ENCODE results near the gene IFI27L1. TPM values are rescaled to one million over a fixed set of nuclear protein-coding genes. Genes with fewer than 3 reads are reported as not detected.

The IFI27L1 gene
- total RNA-seq, 1 experiment from 2014 or later = 19.6 TPM

DNA sequence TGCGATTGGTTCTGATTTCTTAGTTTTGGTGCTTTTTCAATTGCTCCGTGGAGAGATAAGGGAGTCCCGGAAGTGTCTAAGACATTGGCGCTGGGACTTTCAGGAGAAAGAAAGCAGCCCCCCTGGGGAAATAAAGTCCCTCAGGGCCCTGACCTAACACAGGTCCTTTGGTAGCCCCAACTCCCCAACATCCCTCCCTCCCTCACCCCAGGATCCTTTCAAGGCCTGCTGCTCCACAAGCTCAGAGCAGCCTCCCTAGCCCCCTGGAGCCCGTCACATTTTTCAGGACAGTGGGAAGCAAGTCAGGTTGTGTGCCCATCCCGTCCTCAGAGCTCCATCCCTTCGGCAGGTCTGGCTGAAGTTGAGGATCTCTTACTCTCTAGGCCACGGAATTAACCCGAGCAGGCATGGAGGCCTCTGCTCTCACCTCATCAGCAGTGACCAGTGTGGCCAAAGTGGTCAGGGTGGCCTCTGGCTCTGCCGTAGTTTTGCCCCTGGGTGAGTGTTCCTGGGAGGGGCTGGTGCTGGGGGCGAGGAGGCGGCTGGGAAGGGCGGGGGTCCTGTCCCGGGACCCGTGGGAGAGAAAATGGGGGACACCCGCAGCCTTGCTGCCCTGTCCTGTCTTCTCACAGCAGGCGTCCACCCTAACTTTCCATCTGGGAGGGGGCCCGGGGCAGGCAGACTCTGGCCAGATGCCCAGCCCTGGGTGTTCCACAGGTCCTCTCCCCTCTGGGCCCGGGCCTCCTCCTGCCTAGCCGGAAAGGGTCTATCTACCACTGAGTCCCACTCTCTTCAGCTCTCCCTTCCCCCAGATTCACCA lies 30.4 kb downstream of the IFI27L1 start:
- CTCF ChIA-PET = no interaction called here
- Histone ChIP-seq H3K27ac (ENCODE audit: low read length) (no peak overlapping the region), H3K4me1 (ENCODE audit: control insufficient read depth, insufficient read depth, low read length) (no peaks in the 10 kb centered on the region), H3K27me3 (ENCODE audit: control insufficient read depth, insufficient read depth, low read length) (no peaks in the 10 kb centered on the region), H3K9me3 (ENCODE audit: control insufficient read depth, insufficient read depth, low read depth, low read length) (no peaks in the 10 kb centered on the region), H3K4me3 (ENCODE audit: low read depth in 2 of 2, low read length in 2 of 2) (no peak overlapping the region), H3K36me3 (ENCODE audit: control insufficient read depth, insufficient read depth, low read length) (no peaks in the 10 kb centered on the region; the same call in 1 of the 2 replicates)
- in situ Hi-C loops (cut with HindIII; ENCODE audit: low pct_unique_long_range_greater_than_20kb, low sequenced_read_pairs) = no loop called here
- no TSS peak for BruUV-seq (replicated peaks)
- intact Hi-C loops (cut with micrococcal nuclease; ENCODE audit: unreplicated experiment) = no loop called here
- POLR2A ChIA-PET = no interaction called here
- TF ChIP-seq, protein P1, sequence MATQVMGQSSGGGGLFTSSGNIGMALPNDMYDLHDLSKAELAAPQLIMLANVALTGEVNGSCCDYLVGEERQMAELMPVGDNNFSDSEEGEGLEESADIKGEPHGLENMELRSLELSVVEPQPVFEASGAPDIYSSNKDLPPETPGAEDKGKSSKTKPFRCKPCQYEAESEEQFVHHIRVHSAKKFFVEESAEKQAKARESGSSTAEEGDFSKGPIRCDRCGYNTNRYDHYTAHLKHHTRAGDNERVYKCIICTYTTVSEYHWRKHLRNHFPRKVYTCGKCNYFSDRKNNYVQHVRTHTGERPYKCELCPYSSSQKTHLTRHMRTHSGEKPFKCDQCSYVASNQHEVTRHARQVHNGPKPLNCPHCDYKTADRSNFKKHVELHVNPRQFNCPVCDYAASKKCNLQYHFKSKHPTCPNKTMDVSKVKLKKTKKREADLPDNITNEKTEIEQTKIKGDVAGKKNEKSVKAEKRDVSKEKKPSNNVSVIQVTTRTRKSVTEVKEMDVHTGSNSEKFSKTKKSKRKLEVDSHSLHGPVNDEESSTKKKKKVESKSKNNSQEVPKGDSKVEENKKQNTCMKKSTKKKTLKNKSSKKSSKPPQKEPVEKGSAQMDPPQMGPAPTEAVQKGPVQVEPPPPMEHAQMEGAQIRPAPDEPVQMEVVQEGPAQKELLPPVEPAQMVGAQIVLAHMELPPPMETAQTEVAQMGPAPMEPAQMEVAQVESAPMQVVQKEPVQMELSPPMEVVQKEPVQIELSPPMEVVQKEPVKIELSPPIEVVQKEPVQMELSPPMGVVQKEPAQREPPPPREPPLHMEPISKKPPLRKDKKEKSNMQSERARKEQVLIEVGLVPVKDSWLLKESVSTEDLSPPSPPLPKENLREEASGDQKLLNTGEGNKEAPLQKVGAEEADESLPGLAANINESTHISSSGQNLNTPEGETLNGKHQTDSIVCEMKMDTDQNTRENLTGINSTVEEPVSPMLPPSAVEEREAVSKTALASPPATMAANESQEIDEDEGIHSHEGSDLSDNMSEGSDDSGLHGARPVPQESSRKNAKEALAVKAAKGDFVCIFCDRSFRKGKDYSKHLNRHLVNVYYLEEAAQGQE (IDR thresholded peaks at IDR 0.05; ENCODE audit: insufficient read depth in 1 of 2, low read depth in 2 of 2, low read length in 1 of 2) = no peak
- TF ChIP-seq POLR2AphosphoS5 (IDR thresholded peaks at IDR 0.05; ENCODE audit: low read depth, low read length) = no peak
- no peak for TF ChIP-seq SIN3A (IDR thresholded peaks at IDR 0.05; ENCODE audit: borderline replicate concordance, insufficient read depth, low read depth, low read length)
- TF ChIP-seq TCF7L2 (IDR thresholded peaks at IDR 0.05; ENCODE audit: low read depth, low read length) = no peak
- TF ChIP-seq, protein P2, sequence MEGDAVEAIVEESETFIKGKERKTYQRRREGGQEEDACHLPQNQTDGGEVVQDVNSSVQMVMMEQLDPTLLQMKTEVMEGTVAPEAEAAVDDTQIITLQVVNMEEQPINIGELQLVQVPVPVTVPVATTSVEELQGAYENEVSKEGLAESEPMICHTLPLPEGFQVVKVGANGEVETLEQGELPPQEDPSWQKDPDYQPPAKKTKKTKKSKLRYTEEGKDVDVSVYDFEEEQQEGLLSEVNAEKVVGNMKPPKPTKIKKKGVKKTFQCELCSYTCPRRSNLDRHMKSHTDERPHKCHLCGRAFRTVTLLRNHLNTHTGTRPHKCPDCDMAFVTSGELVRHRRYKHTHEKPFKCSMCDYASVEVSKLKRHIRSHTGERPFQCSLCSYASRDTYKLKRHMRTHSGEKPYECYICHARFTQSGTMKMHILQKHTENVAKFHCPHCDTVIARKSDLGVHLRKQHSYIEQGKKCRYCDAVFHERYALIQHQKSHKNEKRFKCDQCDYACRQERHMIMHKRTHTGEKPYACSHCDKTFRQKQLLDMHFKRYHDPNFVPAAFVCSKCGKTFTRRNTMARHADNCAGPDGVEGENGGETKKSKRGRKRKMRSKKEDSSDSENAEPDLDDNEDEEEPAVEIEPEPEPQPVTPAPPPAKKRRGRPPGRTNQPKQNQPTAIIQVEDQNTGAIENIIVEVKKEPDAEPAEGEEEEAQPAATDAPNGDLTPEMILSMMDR (IDR thresholded peaks at IDR 0.05) = no peak
- ATAC-seq (no peak), DNase-seq (ENCODE audit: low read depth, low spot score) (no peak)

DNA sequence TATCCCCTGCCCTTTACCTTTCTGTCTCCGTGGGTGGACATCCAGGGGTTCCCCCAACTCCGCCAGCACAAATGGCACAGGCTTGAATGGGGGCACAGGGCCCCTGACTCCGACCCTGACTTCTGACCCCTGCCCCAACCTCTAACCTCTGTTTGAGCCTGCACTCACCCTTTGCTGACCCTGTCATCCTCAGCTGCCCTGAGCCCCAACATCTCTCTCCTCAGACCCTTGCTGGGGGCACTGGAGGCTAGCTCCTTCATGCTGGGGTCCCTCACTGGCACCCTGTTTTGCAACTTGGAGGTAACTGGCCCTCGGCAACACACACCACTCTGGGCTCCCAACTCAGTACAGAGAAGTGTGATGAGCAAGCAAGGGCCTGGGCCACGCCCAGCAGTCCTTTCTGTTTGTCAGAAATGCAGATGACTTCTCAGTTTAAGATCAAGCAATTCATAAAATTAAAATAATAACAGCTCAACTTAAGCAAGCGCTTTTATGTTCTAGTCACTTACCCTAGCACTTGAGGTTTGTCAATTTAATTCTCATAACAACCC lies 31.5 kb downstream of the IFI27L1 start:
- ChIA-PET POLR2A (no interaction called here), CTCF (no interaction called here)
- TF ChIP-seq POLR2AphosphoS5 (IDR thresholded peaks at IDR 0.05; ENCODE audit: low read depth, low read length) (no peak), SIN3A (IDR thresholded peaks at IDR 0.05; ENCODE audit: borderline replicate concordance, insufficient read depth, low read depth, low read length) (no peak), TCF7L2 (IDR thresholded peaks at IDR 0.05; ENCODE audit: low read depth, low read length) (no peak)
- TF ChIP-seq, protein P1 (IDR thresholded peaks at IDR 0.05; ENCODE audit: insufficient read depth in 1 of 2, low read depth in 2 of 2, low read length in 1 of 2) = no peak
- TF ChIP-seq, protein P2 (IDR thresholded peaks at IDR 0.05) = no peak
- no peaks in the 10 kb centered on the region for H3K9me3 ChIP-seq (ENCODE audit: control insufficient read depth, insufficient read depth, low read depth, low read length)
- no peaks in the 10 kb centered on the region for H3K27me3 ChIP-seq (ENCODE audit: control insufficient read depth, insufficient read depth, low read length)
- intact Hi-C loops (cut with micrococcal nuclease; ENCODE audit: unreplicated experiment) (no loop called here), in situ Hi-C loops (cut with HindIII; ENCODE audit: low pct_unique_long_range_greater_than_20kb, low sequenced_read_pairs) (no loop called here)
- no peak overlapping the region for H3K27ac ChIP-seq (ENCODE audit: low read length)
- DNase-seq (ENCODE audit: low read depth, low spot score) = no peak
- H3K4me3 ChIP-seq (ENCODE audit: low read depth in 2 of 2, low read length in 2 of 2) = no peak overlapping the region
- ATAC-seq = no peak
- no peaks in the 10 kb centered on the region; the same call in 1 of the 2 replicates for H3K36me3 ChIP-seq (ENCODE audit: control insufficient read depth, insufficient read depth, low read length)
- BruUV-seq (replicated peaks) = no TSS peak
- no peaks in the 10 kb centered on the region for H3K4me1 ChIP-seq (ENCODE audit: control insufficient read depth, insufficient read depth, low read length)

All from Panc1 (cell line).